ENCODE data around the gene TOMM5. TPM values are rescaled to one million over a fixed set of nuclear protein-coding genes. Genes with fewer than 3 reads are reported as not detected.
A peak's percentile ranks its signal among the peaks of the same experiment; 100 is the strongest.

Gene TOMM5
- total and polyA plus RNA-seq, 2 of the 13 experiments (the other 11 are each of a cell fraction or from before 2014, with no cell fraction given) = 147 to 315 TPM

DNA sequence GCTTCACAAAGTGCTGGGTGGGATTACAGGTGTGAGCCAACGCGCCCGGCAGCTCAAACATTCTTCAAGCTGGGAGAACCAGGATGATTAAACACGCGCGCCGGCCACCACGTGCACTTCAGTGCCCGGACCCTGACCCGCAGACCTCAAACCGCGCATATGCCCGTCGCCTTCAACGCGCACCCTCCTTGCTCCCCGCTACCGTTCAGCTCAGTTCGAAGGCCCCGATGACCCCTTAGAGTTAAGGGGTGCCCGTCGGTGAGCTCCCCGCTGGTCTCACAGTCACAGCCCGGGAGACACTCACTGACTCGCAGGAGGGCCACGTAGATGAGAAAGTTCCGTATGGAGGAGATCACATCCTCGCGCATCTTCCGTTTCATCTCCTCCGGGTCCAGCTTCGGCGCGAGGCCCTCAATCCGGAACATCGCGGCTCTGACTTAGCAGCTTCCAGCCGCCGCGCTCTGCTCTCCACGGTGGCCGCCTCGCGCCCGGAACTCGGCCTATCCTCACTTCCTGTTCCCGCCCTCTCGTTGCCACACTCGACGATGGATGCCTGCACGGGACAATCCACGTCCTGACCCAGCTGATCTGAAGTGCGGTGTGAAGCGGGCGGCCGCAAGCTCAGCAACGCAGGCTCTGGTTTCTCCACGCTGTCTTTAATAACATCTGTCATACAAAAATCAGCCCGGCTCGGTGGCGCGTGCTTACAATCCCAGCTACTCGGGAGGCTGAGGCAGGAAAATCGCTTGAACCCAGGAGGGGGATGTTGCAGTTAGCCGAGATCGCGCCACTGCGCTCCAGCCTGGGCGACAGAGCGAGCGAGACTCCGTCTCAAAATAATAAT lies at the start of gene TOMM5 (continued):
- TF ChIP-seq ZNF30 (CRISPR knock-in tag; IDR thresholded peaks at IDR 0.05) (peak; percentile 64; the same call in 1 of the 2 replicates), ZNF326 (CRISPR knock-in tag; IDR thresholded peaks at IDR 0.05; ENCODE audit: borderline replicate concordance) (no peak), SP5 (CRISPR knock-in tag; IDR thresholded peaks at IDR 0.05; ENCODE audit: borderline replicate concordance, low read depth) (peak; percentile 75), PCBP1 (IDR thresholded peaks at IDR 0.05; ENCODE audit: borderline replicate concordance, low read depth, low read length) (0 out of 2 replicates have a peak, but pooled peaks have one; percentile 50), ZNF577 (CRISPR knock-in tag; IDR thresholded peaks at IDR 0.05; ENCODE audit: borderline replicate concordance, low read depth) (no peak), PPARG (CRISPR knock-in tag; conservative IDR thresholded peaks at IDR 0.05) (peak; percentile 58), TOE1 (CRISPR knock-in tag; IDR thresholded peaks at IDR 0.05) (peak; percentile 80; the same call in 1 of the 2 replicates), SAFB2 (CRISPR knock-in tag; IDR thresholded peaks at IDR 0.05; ENCODE audit: borderline replicate concordance, low read depth) (peak; percentile 90; the same call in 1 of the 2 replicates), ZFP90 (CRISPR knock-in tag; IDR thresholded peaks at IDR 0.05; ENCODE audit: borderline replicate concordance) (peak; percentile 97), ZFP62 (CRISPR knock-in tag; IDR thresholded peaks at IDR 0.05) (no peak), NFKBIZ (CRISPR knock-in tag; IDR thresholded peaks at IDR 0.05) (0 out of 2 replicates have a peak, but pooled peaks have one; percentile 63), PHF8 (CRISPR knock-in tag; IDR thresholded peaks at IDR 0.05) (peak; percentile 93), ZNF232 (CRISPR knock-in tag; IDR thresholded peaks at IDR 0.05; ENCODE audit: borderline replicate concordance) (peak; percentile 98)
- TF ChIP-seq, protein P1, sequence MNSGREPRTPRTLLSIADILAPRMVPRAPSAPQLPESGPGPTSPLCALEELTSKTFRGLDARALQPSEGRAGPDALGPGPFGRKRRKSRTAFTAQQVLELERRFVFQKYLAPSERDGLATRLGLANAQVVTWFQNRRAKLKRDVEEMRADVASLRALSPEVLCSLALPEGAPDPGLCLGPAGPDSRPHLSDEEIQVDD (CRISPR knock-in tag; IDR thresholded peaks at IDR 0.05; ENCODE audit: borderline replicate concordance) = peak; percentile 80; the same call in 1 of the 2 replicates
- TF ChIP-seq, protein P2, sequence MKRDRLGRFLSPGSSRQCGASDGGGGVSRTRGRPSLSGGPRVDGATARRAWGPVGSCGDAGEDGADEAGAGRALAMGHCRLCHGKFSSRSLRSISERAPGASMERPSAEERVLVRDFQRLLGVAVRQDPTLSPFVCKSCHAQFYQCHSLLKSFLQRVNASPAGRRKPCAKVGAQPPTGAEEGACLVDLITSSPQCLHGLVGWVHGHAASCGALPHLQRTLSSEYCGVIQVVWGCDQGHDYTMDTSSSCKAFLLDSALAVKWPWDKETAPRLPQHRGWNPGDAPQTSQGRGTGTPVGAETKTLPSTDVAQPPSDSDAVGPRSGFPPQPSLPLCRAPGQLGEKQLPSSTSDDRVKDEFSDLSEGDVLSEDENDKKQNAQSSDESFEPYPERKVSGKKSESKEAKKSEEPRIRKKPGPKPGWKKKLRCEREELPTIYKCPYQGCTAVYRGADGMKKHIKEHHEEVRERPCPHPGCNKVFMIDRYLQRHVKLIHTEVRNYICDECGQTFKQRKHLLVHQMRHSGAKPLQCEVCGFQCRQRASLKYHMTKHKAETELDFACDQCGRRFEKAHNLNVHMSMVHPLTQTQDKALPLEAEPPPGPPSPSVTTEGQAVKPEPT (CRISPR knock-in tag; IDR thresholded peaks at IDR 0.05; ENCODE audit: low read depth) = peak; percentile 87; the same call in 1 of the 2 replicates
- TF ChIP-seq, protein P3, sequence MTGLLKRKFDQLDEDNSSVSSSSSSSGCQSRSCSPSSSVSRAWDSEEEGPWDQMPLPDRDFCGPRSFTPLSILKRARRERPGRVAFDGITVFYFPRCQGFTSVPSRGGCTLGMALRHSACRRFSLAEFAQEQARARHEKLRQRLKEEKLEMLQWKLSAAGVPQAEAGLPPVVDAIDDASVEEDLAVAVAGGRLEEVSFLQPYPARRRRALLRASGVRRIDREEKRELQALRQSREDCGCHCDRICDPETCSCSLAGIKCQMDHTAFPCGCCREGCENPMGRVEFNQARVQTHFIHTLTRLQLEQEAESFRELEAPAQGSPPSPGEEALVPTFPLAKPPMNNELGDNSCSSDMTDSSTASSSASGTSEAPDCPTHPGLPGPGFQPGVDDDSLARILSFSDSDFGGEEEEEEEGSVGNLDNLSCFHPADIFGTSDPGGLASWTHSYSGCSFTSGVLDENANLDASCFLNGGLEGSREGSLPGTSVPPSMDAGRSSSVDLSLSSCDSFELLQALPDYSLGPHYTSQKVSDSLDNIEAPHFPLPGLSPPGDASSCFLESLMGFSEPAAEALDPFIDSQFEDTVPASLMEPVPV (CRISPR knock-in tag; IDR thresholded peaks at IDR 0.05) = peak; percentile 84
- TF ChIP-seq, protein P4, sequence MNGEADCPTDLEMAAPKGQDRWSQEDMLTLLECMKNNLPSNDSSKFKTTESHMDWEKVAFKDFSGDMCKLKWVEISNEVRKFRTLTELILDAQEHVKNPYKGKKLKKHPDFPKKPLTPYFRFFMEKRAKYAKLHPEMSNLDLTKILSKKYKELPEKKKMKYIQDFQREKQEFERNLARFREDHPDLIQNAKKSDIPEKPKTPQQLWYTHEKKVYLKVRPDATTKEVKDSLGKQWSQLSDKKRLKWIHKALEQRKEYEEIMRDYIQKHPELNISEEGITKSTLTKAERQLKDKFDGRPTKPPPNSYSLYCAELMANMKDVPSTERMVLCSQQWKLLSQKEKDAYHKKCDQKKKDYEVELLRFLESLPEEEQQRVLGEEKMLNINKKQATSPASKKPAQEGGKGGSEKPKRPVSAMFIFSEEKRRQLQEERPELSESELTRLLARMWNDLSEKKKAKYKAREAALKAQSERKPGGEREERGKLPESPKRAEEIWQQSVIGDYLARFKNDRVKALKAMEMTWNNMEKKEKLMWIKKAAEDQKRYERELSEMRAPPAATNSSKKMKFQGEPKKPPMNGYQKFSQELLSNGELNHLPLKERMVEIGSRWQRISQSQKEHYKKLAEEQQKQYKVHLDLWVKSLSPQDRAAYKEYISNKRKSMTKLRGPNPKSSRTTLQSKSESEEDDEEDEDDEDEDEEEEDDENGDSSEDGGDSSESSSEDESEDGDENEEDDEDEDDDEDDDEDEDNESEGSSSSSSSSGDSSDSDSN (CRISPR knock-in tag; IDR thresholded peaks at IDR 0.05) = peak; percentile 87

Measured in HepG2 (cell line).